Astrocyte (in vitro differentiated cells and primary cell): ENCODE measurements around the gene KCNQ5.

Experiments used
- EZH2 ChIP-seq: IDR thresholded peaks from 2 replicates; pipeline ENCODE4 v1.6.1; 2012; ENCODE audit warnings: mild to moderate bottlenecking, low read length, inconsistent platforms; ENCODE audit not compliant: insufficient read depth
- TF ChIP-seq, protein P1 (sequence below): IDR thresholded peaks from 2 replicates; pipeline ENCODE4 v1.5.1; 2011; ENCODE audit warnings: low read depth, mild to moderate bottlenecking, inconsistent platforms, low read length, moderate library complexity; ENCODE audit not compliant: insufficient read depth

DNA sequence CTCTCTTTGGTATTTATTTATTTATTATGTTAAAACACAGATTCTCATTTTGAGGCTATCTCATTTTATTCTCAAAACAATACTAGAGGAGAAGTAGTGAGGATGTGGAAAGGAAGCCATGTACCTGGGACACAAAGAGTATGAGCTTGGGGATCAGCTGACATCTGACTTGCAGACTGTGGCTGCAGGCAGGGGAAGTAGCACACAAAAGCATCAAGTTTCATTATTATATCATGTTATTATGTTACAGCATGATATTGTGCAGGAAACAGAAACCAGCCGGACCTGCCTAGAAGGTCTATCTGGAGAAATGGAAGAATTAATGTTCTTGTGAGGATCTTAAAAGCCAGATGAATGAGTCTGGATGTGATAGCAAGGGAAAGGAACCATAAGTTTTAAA, 355.2 kb downstream of the KCNQ5 start:
- TF ChIP-seq, protein P1, sequence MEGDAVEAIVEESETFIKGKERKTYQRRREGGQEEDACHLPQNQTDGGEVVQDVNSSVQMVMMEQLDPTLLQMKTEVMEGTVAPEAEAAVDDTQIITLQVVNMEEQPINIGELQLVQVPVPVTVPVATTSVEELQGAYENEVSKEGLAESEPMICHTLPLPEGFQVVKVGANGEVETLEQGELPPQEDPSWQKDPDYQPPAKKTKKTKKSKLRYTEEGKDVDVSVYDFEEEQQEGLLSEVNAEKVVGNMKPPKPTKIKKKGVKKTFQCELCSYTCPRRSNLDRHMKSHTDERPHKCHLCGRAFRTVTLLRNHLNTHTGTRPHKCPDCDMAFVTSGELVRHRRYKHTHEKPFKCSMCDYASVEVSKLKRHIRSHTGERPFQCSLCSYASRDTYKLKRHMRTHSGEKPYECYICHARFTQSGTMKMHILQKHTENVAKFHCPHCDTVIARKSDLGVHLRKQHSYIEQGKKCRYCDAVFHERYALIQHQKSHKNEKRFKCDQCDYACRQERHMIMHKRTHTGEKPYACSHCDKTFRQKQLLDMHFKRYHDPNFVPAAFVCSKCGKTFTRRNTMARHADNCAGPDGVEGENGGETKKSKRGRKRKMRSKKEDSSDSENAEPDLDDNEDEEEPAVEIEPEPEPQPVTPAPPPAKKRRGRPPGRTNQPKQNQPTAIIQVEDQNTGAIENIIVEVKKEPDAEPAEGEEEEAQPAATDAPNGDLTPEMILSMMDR: no peak
- TF ChIP-seq EZH2: no peak
